Fibroblast of mammary gland (primary cell): ENCODE data around the gene PPP1R2B.

Experiments
- DNase-seq: peaks from one replicate; pipeline ENCODE4 v3.0.0-alpha.2; 2010; ENCODE audit warnings: low read depth
- H3K4me3 ChIP-seq: 2 replicates; pipeline ENCODE4 v1.5.1; 2011; ENCODE audit warnings: low read depth, mild to moderate bottlenecking, low read length, moderate library complexity; ENCODE audit not compliant: control insufficient read depth
- CTCF ChIP-seq: conservative IDR thresholded peaks from 2 replicates; pipeline ENCODE4 v1.5.1; 2011; ENCODE audit warnings: low read depth, low read length, inconsistent platforms; ENCODE audit not compliant: control insufficient read depth, insufficient read depth

PPP1R2B gene

GRCh38 chr5:156865427-156865826 is 15.3 kb downstream of the PPP1R2B start:
- H3K4me3 ChIP-seq = no peak overlapping the region
- DNase-seq = no peak
- TF ChIP-seq CTCF = no peak

DNA sequence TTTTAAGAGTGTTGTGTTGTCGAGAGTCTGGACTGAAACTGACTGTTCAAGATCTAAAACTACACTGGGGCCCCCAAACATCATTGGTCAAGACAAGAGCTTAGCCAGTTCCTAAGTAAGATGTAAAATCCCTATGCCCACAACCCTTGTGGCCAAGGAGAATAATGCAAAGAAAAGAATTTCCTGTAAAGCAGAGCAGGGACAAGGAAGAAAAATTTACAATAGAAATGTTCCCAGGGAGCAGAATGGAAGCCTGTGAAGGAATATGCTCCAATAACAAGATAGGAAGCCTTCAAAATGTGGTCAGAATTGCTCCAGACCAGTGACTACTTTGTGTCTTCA is 20.4 kb downstream of the PPP1R2B start:
- DNase-seq = no peak
- no peak for TF ChIP-seq CTCF
- H3K4me3 ChIP-seq = no peak overlapping the region

GRCh38 chr5:156871212-156871611 is 21.1 kb downstream of the PPP1R2B start:
- H3K4me3 ChIP-seq = no peak overlapping the region
- no peak for TF ChIP-seq CTCF

GRCh38 chr5:156879665-156880285 is 29.7 kb downstream of the PPP1R2B start:
- H3K4me3 ChIP-seq = no peak overlapping the region
- no peak for TF ChIP-seq CTCF

More at GRCh38 chr5:156871212-156871611, 21.1 kb downstream of the PPP1R2B start:
- DNase-seq = no peak

DNA sequence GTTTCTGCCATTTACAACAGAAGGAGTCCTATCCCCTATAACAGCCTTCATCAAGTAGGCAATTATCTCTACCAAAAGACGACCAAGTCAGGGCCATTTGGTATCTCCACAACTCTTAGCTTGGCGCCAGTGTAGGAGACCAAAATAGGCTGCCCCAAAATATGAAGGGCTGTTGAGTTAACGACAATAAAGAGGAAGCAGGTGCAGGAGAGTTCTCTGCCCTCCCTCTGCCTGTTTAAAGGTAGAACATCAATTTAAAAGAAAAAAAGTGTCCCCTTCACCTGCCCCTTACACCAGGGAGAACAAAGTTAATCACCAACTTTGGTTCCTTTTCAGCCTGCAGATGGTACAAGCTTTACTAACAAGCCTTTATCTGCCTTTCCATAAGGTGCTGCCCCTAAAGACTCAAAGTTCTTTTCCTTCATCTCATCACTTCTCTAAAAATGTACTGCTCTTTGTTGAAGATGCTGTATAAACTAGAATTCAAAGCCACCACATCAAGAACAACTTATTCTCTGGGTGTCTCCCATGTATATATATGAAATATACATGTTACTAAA is 33.3 kb downstream of the PPP1R2B start:
- H3K4me3 ChIP-seq = no peak overlapping the region
- no peak for DNase-seq
- TF ChIP-seq CTCF = no peak

More at GRCh38 chr5:156879665-156880285, 29.7 kb downstream of the PPP1R2B start:
- no peak for DNase-seq

DNA sequence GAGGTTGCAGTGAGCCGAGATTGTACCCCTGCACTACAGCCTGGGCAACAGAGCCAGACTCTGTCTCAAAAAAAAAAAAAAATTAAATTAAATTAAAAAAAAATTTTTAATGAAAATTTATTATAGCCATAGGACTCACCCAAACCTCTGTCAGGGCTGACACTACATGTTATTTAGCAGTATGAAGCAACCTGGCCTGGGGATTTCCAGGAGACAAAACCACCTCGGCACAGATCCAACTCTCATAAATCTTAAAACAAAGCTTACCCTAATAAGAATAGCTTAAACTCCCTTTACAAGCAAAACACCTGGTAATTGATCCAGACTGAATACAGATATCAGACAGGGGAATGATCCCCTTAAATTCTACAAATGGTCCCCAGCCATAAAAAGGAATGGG is 38.4 kb downstream of the PPP1R2B start:
- DNase-seq = no peak
- H3K4me3 ChIP-seq = no peak overlapping the region
- no peak for TF ChIP-seq CTCF
